Dedifferentiated amniotic fluid mesenchymal stem cell (primary cell): ENCODE measurements around the gene NASP.
"Not testable (repeated sequence)": the region's sequence is repeated elsewhere in the genome, so short reads cannot be mapped to it uniquely, and the experiment has no call there.

Experiments
- DNase-seq: peaks from one replicate; pipeline ENCODE4 v3.0.0-alpha.2; 2016; ENCODE audit errors: extremely low spot score

The NASP gene

GRCh38 chr1:45569962-45570581, 13.8 kb upstream of the NASP start:
- peak; percentile 78 for DNase-seq

- no peak for DNase-seq
These were observed 13.2 kb upstream of the NASP start for GRCh38 chr1:45570631-45571030.

GRCh38 chr1:45573231-45573804, 10.5 kb upstream of the NASP start:
- DNase-seq = no peak

- no peak for DNase-seq
These were observed 9.7 kb upstream of the NASP start for GRCh38 chr1:45574105-45574626.

- DNase-seq = peak; percentile 98
These were observed 576 bp upstream of the NASP start for GRCh38 chr1:45583264-45583665.

GRCh38 chr1:45584351-45585109, 689 bp downstream of the NASP start:
- DNase-seq = peak; percentile 73

- peak; percentile 55 for DNase-seq
These were observed 1.2 kb downstream of the NASP start for GRCh38 chr1:45585110-45585426.

- DNase-seq = no peak
These were observed 1.7 kb downstream of the NASP start for GRCh38 chr1:45585496-45586075.

GRCh38 chr1:45586769-45587168, 2.9 kb downstream of the NASP start:
- DNase-seq = no peak

- DNase-seq = no peak
These were observed 6.0 kb downstream of the NASP start for GRCh38 chr1:45589861-45590260.

- DNase-seq = no peak
These were observed 10.6 kb downstream of the NASP start for GRCh38 chr1:45594412-45594811.

- not testable (repeated sequence) for DNase-seq
These were observed 12.9 kb downstream of the NASP start for GRCh38 chr1:45596765-45597164.

GRCh38 chr1:45604239-45604638, 20.4 kb downstream of the NASP start:
- DNase-seq = no peak

- no peak for DNase-seq
These were observed 23.7 kb downstream of the NASP start for GRCh38 chr1:45607404-45608074.

- DNase-seq = no peak
These were observed 24.6 kb downstream of the NASP start for GRCh38 chr1:45608175-45609156.

- no peak for DNase-seq
These were observed 26.9 kb downstream of the NASP start for GRCh38 chr1:45610589-45611226.

- no peak for DNase-seq
These were observed 29.2 kb downstream of the NASP start for GRCh38 chr1:45612941-45613579.

- no peak for DNase-seq
These were observed 32.0 kb downstream of the NASP start for GRCh38 chr1:45615885-45616284.

- no peak for DNase-seq
These were observed 33.8 kb downstream of the NASP start for GRCh38 chr1:45617618-45618017.
